OCI-LY3 (cell line): Measurements from ENCODE around the gene JUND.
"Not testable (repeated sequence)": the region's sequence is repeated elsewhere in the genome, so short reads cannot be mapped to it uniquely, and the experiment has no call there.

Source experiments
- H2AFZ ChIP-seq: fragments of 200-600, 300-600 bp; shearing (Covaris generic); 2 replicates; pipeline ENCODE4 v1.6.0; 2014; ENCODE audit warnings: antibody characterized with exemption, low read depth, low read length
- H3K27ac ChIP-seq: fragments of 200-600, 300-600 bp; sonication (generic); 2 replicates; pipeline ENCODE4 v1.5.1; 2014; ENCODE audit warnings: mild to moderate bottlenecking, low read length, moderate library complexity, mixed read lengths
- H3K27me3 ChIP-seq: fragments of 200-600, 300-600 bp; sonication (generic); 2 replicates; pipeline ENCODE4 v1.6.1; 2014; ENCODE audit warnings: low read depth, low read length, mixed read lengths
- H3K36me3 ChIP-seq: fragments of 200-600, 300-600 bp; sonication (generic); replicated peaks from 2 replicates; pipeline ENCODE3; 2014; ENCODE audit warnings: low read depth, low read length, mixed read lengths
- H3K4me1 ChIP-seq: fragments of 300-600, 200-600 bp; sonication (generic); 2 replicates; pipeline ENCODE4 v1.6.1; 2014; ENCODE audit warnings: low read length, mixed read lengths
- H3K4me2 ChIP-seq: fragments of 200-600, 300-600 bp; sonication (generic); 2 replicates; pipeline ENCODE4 v1.6.1; 2014; ENCODE audit warnings: low read length, mixed read lengths
- H3K4me3 ChIP-seq: fragments of 300-600, 200-600 bp; sonication (generic); 2 replicates; pipeline ENCODE4 v1.5.1; 2014; ENCODE audit warnings: antibody characterized with exemption, mild to moderate bottlenecking, low read length, moderate library complexity
- H3K79me2 ChIP-seq: fragments of 300-600, 200-600 bp; shearing (Covaris generic); 2 replicates; pipeline ENCODE4 v1.6.1; 2014; ENCODE audit warnings: mild to moderate bottlenecking, low read length, mixed read lengths
- H3K9ac ChIP-seq: fragments of 300-600, 200-600 bp; shearing (Covaris generic); 2 replicates; pipeline ENCODE4 v1.6.0; 2014; ENCODE audit warnings: mild to moderate bottlenecking, low read length, moderate library complexity
- H3K9me3 ChIP-seq: fragments of 200-600, 300-600 bp; shearing (Covaris generic); 2 replicates; pipeline ENCODE4 v1.6.1; 2014; ENCODE audit warnings: low read length, mixed read lengths; ENCODE audit not compliant: insufficient read depth
- H4K20me1 ChIP-seq: fragments of 200-600, 300-600 bp; sonication (generic); 2 replicates; pipeline ENCODE4 v1.6.1; 2016; ENCODE audit warnings: low read length, mixed read lengths; ENCODE audit not compliant: insufficient read depth
- EZH2phosphoT487 ChIP-seq: fragments of 200-600 bp; shearing (Covaris generic); IDR thresholded peaks from 2 replicates; pipeline ENCODE4 v1.6.1; 2018; ENCODE audit warnings: antibody characterized with exemption, mixed run types, low read depth
- TF ChIP-seq, protein P1 (sequence below): fragments of 200-600, 300-600 bp; sonication (generic); IDR thresholded peaks from 2 replicates; pipeline ENCODE4 v1.5.1; 2014; ENCODE audit warnings: antibody characterized with exemption, low read length, low read depth

The JUND gene

DNA sequence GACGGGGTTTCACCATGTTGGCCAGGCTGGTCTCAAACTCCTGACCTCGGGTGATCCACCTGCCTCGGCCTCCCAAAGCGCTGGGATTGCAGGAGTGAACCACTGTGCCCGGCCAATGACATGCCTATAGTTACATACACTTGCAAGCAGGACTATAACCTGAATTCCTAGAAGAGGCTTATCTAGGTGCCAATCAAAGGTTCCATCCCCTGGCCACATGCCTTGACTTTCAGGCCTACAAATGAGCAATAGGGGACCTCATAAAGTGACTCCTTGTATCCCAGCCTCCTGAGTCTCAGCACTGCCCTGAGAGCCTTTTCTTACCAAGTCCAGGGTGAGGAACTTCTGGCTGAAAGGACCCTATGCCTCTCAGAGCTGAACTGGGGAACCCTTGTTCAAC, 45.4 kb upstream of the JUND start:
- Histone ChIP-seq H3K27ac (no peak overlapping the region), H4K20me1 (no peaks in the 10 kb centered on the region), H3K9ac (no peak overlapping the region), H3K36me3 (no peaks in the 10 kb centered on the region), H3K4me1 (peaks cover 18% of the 10 kb centered on the region), H3K79me2 (peaks cover 11% of the 10 kb centered on the region), H3K27me3 (no peaks in the 10 kb centered on the region), H3K4me3 (no peak overlapping the region), H2AFZ (no peak overlapping the region), H3K4me2 (no peak overlapping the region), H3K9me3 (no peaks in the 10 kb centered on the region)
- TF ChIP-seq, protein P1, sequence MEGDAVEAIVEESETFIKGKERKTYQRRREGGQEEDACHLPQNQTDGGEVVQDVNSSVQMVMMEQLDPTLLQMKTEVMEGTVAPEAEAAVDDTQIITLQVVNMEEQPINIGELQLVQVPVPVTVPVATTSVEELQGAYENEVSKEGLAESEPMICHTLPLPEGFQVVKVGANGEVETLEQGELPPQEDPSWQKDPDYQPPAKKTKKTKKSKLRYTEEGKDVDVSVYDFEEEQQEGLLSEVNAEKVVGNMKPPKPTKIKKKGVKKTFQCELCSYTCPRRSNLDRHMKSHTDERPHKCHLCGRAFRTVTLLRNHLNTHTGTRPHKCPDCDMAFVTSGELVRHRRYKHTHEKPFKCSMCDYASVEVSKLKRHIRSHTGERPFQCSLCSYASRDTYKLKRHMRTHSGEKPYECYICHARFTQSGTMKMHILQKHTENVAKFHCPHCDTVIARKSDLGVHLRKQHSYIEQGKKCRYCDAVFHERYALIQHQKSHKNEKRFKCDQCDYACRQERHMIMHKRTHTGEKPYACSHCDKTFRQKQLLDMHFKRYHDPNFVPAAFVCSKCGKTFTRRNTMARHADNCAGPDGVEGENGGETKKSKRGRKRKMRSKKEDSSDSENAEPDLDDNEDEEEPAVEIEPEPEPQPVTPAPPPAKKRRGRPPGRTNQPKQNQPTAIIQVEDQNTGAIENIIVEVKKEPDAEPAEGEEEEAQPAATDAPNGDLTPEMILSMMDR, result no peak
- TF ChIP-seq EZH2phosphoT487, result no peak

DNA sequence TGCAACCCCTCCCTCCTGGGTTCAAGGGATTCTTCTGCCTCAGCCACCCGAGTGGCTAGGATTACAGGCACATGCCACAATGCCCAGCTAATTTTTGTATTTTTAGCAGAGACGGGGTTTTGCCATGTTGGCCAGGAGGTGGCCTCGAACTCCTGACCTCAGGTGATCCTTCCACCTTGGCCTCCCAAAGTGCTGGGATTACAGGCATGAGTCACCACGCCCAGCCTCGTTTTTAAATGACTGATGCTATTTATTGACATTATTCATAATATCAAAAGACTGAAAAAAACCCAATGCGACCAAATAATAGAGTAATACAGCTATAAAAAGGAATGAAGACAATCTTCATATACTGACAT, 42.9 kb upstream of the JUND start:
- not testable (repeated sequence) for H3K27ac ChIP-seq, H3K9me3 ChIP-seq, H3K9ac ChIP-seq, H3K4me3 ChIP-seq, H4K20me1 ChIP-seq, H3K27me3 ChIP-seq, H3K4me2 ChIP-seq, H2AFZ ChIP-seq
- H3K4me1 ChIP-seq, result peaks cover 23% of the 10 kb centered on the region
- H3K36me3 ChIP-seq, result peaks cover 15% of the 10 kb centered on the region
- H3K79me2 ChIP-seq, result peaks cover 35% of the 10 kb centered on the region

DNA sequence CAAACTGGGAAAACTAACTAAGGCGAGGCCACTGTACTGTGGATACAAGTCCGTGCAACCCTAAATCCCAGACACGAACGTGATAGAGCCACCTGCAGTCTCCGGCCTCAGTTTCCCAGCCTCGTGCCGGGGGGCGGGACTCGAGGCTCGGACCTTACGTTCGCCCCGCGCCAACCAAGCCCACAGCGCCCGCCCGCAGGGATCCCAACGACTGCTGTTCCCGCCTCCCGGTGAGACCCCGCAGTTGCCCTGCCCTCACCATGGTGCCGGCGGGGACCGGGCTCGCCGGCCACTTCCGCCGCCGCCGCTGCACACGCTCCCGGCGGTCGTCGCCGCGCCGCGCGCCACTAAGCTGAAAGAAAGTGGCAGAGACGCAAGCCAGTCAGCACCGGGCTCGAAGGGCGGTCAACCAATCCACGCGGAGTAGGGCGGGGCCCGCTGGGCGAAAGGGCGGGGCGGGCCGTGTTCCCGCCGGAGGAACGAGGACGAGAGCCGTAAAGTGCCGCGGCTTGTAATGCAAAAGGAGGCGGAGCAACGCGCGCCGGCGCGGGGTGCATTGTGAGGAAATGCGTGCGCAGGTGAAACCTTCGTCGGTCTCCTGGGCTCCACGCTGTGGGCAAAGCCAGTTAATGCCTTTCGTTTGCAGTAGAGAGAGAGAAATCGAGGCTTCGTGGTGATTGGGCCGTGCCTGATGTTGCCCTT, 41.5 kb upstream of the JUND start, which contains the start of gene LSM4:
Gene LSM4 (minus strand): TSS at position 318 of the 702 bp plus-strand sequence. CDS start 56 bp downstream, at position 262.
- peak within 1 kb of the TSS; percentile 80 for H3K27ac ChIP-seq
- H3K27me3 ChIP-seq, result no peaks in the 10 kb centered on the region
- peak within 1 kb of the TSS; percentile 92 for H3K9ac ChIP-seq
- H2AFZ ChIP-seq, result peak within 1 kb of the TSS; percentile 76
- H3K4me1 ChIP-seq, result peaks cover 16% of the 10 kb centered on the region
- TF ChIP-seq EZH2phosphoT487, result no peak
- TF ChIP-seq, protein P1, result peak; percentile 42
- peaks cover 15% of the 10 kb centered on the region for H3K36me3 ChIP-seq
- peak within 1 kb of the TSS; percentile 82 for H3K4me3 ChIP-seq
- H3K9me3 ChIP-seq, result no peaks in the 10 kb centered on the region
- no peaks in the 10 kb centered on the region for H4K20me1 ChIP-seq
- peak within 1 kb of the TSS; percentile 94 for H3K4me2 ChIP-seq
- H3K79me2 ChIP-seq, result peaks cover 45% of the 10 kb centered on the region

DNA sequence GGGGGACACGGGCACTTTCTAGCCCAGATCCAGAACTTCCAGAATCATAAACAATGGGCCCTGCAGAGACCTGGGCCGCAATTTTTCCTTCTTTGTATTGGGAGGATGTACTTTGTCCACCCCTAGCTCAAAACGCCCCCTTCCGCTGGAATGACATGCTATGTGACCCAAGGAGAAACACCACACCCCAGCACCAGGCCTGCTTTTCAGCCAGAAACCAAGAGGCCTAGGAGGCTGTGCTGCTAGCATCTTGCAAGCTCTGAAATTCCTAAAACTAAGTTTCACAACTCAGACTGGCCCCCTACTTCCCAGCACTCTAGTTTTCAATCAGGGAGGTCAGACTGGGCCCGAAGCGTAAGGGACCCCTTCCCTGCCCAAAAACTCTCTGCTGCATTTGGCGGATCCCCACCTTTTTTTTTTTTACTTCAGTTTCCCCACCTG, 40.9 kb upstream of the JUND start:
- Histone ChIP-seq H3K4me1 (peaks cover 16% of the 10 kb centered on the region), H3K4me3 (peak overlapping the region; percentile 82)

More for the DNA sequence above, 40.9 kb upstream of the JUND start:
- H3K27me3 ChIP-seq, result no peaks in the 10 kb centered on the region
- H3K79me2 ChIP-seq, result peaks cover 47% of the 10 kb centered on the region
- H3K36me3 ChIP-seq, result peaks cover 15% of the 10 kb centered on the region
- no peaks in the 10 kb centered on the region for H3K9me3 ChIP-seq
- H3K27ac ChIP-seq, result peak overlapping the region; percentile 67
- no peak for TF ChIP-seq EZH2phosphoT487
- TF ChIP-seq, protein P1, result peak; percentile 49
- no peak overlapping the region for H2AFZ ChIP-seq
- H3K9ac ChIP-seq, result peak overlapping the region; percentile 92
- H3K4me2 ChIP-seq, result peak overlapping the region; percentile 94
- H4K20me1 ChIP-seq, result no peaks in the 10 kb centered on the region
